WTC11 (cell line): ENCODE measurements around the gene BCL11A. TPM values are rescaled to one million over a fixed set of nuclear protein-coding genes. Genes with fewer than 3 reads are reported as not detected.
A peak's percentile ranks its signal among the peaks of the same experiment; 100 is the strongest.

Experiments
- ATAC-seq: fragments of 200-7000 bp; cut with Tn5 transposase; 2 replicates; pipeline ENCODE4 v1.10.0; 2021; ENCODE audit warnings: mild to moderate bottlenecking, moderate library complexity
- CTCF ChIA-PET: fragments of 300-600 bp; sonication (Branson Sonifier 250); formaldehyde crosslinking; loops from one replicate; lab custom pipeline; 2021; ENCODE audit warnings: antibody characterized with exemption; lab: Charles Lee
- POLR2A ChIA-PET: fragments of 350-600 bp; sonication (Branson Sonifier 250); formaldehyde crosslinking; loops from one replicate; lab custom pipeline; 2021; ENCODE audit warnings: antibody characterized with exemption; lab: Charles Lee
- DNase-seq: peaks from one replicate; pipeline ENCODE4 v3.0.0; 2021; ENCODE audit warnings: low spot score
- H3K27ac Mint-ChIP-seq: 2 replicates; pipeline ENCODE4 v1.8.0; 2021; ENCODE audit warnings: mixed read lengths
- H3K27me3 Mint-ChIP-seq: 2 replicates; pipeline ENCODE4 v1.8.0; 2021; ENCODE audit warnings: low read depth, mild to moderate bottlenecking, moderate library complexity, mixed read lengths
- H3K36me3 Mint-ChIP-seq: 2 replicates; pipeline ENCODE4 v1.8.0; 2021; ENCODE audit warnings: mixed read lengths
- H3K4me1 Mint-ChIP-seq: 2 replicates; pipeline ENCODE4 v1.8.0; 2022; ENCODE audit warnings: mixed read lengths
- H3K4me3 Mint-ChIP-seq: 2 replicates; pipeline ENCODE4 v1.8.0; 2021; ENCODE audit warnings: mild to moderate bottlenecking, moderate library complexity, mixed read lengths
- H3K9me3 Mint-ChIP-seq: 2 replicates; pipeline ENCODE4 v1.8.0; 2021; ENCODE audit warnings: mixed read lengths
- ARID4B ChIP-seq: sonication (generic); formaldehyde crosslinking; IDR thresholded peaks from 2 replicates; pipeline ENCODE4 v1.8.0; 2023; ENCODE audit warnings: missing genetic modification reagents, mild to moderate bottlenecking, borderline replicate concordance
- FOXP4 ChIP-seq: sonication (generic); formaldehyde crosslinking; IDR thresholded peaks from 2 replicates; pipeline ENCODE4 v1.8.0; 2022; ENCODE audit warnings: mild to moderate bottlenecking, missing genetic modification reagents
- JUN ChIP-seq: sonication (generic); formaldehyde crosslinking; IDR thresholded peaks from 2 replicates; pipeline ENCODE4 v1.8.0; 2023; ENCODE audit warnings: mild to moderate bottlenecking, missing genetic modification reagents
- KAT7 ChIP-seq: sonication (generic); formaldehyde crosslinking; IDR thresholded peaks from 2 replicates; pipeline ENCODE4 v1.8.1; 2023; ENCODE audit warnings: missing genetic modification reagents, mild to moderate bottlenecking, borderline replicate concordance
- MXD4 ChIP-seq: fragments of 250-450 bp; sonication (Bioruptor Pico); IDR thresholded peaks from 2 replicates; pipeline ENCODE4 v1.8.0; 2021; ENCODE audit warnings: mild to moderate bottlenecking, moderate library complexity, borderline replicate concordance
- NR3C1 ChIP-seq: sonication (generic); formaldehyde crosslinking; conservative IDR thresholded peaks from 2 replicates; pipeline ENCODE4 v1.8.1; 2023; ENCODE audit warnings: low read depth, mild to moderate bottlenecking, missing genetic modification reagents
- PRRX2 ChIP-seq: fragments of 250-450 bp; sonication (Bioruptor Pico); IDR thresholded peaks from 2 replicates; pipeline ENCODE4 v1.8.0; 2021; ENCODE audit warnings: mild to moderate bottlenecking
- RORB ChIP-seq: fragments of 250-450 bp; sonication (Bioruptor Pico); IDR thresholded peaks from 2 replicates; pipeline ENCODE4 v1.9.0; 2021; ENCODE audit warnings: mild to moderate bottlenecking
- SMAD4 ChIP-seq: sonication (generic); formaldehyde crosslinking; IDR thresholded peaks from 2 replicates; pipeline ENCODE4 v1.8.0; 2022; ENCODE audit warnings: mild to moderate bottlenecking, missing genetic modification reagents
- SOX15 ChIP-seq: fragments of 250-450 bp; sonication (Bioruptor Pico); IDR thresholded peaks from 2 replicates; pipeline ENCODE4 v1.9.0; 2021; ENCODE audit warnings: mild to moderate bottlenecking
- ZNF121 ChIP-seq: sonication (generic); formaldehyde crosslinking; IDR thresholded peaks from 2 replicates; pipeline ENCODE4 v1.8.0; 2023; ENCODE audit warnings: missing genetic modification reagents
- ZNF138 ChIP-seq: sonication (generic); formaldehyde crosslinking; conservative IDR thresholded peaks from 2 replicates; pipeline ENCODE4 v1.8.1; 2022; ENCODE audit warnings: mild to moderate bottlenecking, moderate library complexity, missing genetic modification reagents
- total RNA-seq: library from RNA; stranded (reverse); gene quantifications from 3 replicates; pipeline ENCODE4 v1.2.3, GENCODE V29; 2021
- TF ChIP-seq, protein P1 (sequence below): sonication (generic); formaldehyde crosslinking; IDR thresholded peaks from 2 replicates; pipeline ENCODE4 v1.8.0; 2023; ENCODE audit warnings: missing genetic modification reagents
- TF ChIP-seq, protein P2 (sequence below): sonication (generic); formaldehyde crosslinking; IDR thresholded peaks from 2 replicates; pipeline ENCODE4 v1.8.1; 2022; ENCODE audit warnings: mild to moderate bottlenecking, missing genetic modification reagents, moderate library complexity, borderline replicate concordance
- TF ChIP-seq, protein P3 (sequence below): fragments of 250-450 bp; sonication (Bioruptor Pico); IDR thresholded peaks from 2 replicates; pipeline ENCODE4 v1.8.0; 2021; ENCODE audit warnings: mild to moderate bottlenecking
- TF ChIP-seq, protein P4 (sequence below): sonication (generic); formaldehyde crosslinking; IDR thresholded peaks from 2 replicates; pipeline ENCODE4 v1.8.1; 2023; ENCODE audit warnings: mild to moderate bottlenecking, missing genetic modification reagents

BCL11A gene
- total RNA-seq, 1 experiment from 2014 or later: 53.2 TPM

DNA sequence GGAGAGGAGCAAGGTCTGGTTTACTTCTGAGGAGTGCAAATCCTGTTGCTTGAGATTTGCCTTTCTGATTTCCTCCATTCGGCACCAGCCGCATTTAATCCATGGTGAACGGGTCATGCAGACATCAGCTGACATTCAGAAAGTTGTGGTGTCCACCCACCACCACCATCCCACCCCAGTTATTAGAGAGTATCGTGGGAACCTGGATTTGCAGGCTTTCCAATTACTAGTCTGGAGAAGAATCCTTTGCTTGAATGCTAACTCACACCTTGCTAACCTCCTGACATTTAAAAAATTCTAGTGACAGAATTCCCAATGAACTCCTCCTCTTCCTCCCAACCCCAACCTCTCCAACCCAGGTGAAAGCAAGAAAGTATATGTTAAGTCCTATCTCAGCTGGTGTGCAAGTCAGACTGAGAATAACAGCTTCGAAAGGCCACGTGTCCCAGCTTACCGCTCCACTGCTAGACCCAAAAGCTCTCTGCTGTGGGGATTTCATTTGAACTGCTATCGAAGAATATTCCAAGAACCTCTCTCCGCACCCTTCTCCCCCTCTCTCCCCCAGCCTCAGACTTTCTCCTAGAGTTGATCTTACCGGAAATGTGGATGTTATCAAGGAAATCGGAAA lies 17.7 kb downstream of the BCL11A start (continued):
- TF ChIP-seq FOXP4 (CRISPR knock-in tag): no peak
- no peak for TF ChIP-seq KAT7 (CRISPR knock-in tag)

DNA sequence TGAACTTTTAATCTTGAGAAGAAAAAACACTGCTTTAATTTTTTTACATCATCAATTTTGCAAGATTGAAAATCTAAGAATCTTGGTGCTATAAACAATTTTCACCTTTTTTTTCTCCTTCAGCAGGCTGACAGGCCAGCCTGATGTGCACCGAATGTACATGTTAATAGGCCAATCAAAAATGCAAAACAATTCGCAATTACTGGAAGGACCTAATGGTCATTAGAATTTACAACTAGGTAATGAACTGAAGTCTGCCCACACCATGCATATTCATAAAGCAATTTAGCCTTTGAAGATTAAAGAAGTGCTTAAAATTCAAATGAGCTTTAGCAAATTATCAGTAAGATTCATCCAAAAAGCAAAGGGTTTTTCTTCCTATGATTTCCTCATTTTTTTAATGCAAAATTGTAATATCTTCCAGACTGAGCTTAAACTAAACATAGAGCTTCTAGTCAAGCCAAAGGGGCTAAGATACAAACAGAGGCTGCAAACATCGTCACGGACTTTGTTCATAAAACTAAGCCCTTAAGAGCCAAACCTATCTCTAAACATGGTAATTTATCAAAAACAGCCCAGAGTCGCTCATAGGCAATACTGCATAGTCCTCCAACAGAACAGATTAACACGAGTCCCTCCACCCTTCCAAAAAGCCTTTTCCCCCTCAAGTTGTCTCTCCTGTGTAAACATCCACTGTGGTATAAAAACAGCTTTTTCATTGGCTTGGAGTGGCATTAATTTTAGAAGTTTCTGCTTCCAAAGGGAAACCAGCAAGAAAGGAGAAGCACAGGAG lies 18.4 kb downstream of the BCL11A start:
- Mint-ChIP-seq H3K4me1 (peaks cover 97% of the 10 kb centered on the region), H3K9me3 (no peaks in the 10 kb centered on the region), H3K36me3 (no peaks in the 10 kb centered on the region), H3K27me3 (no peaks in the 10 kb centered on the region), H3K27ac (peak overlapping the region; percentile 85), H3K4me3 (peak overlapping the region; percentile 26)
- no peak for ATAC-seq
- CTCF ChIA-PET: interaction anchor here (0.5 to 1.3 kb wide), 3 partner anchors 9 to 166 kb away, joined by 3 to 4 read pairs (median 3); no protein-coding TSS in a partner anchor
- DNase-seq: no peak
- POLR2A ChIA-PET: interaction anchor here (1.5 kb wide), 1 partner anchor 14 kb away, joined by 5 read pairs; no protein-coding TSS in a partner anchor
- TF ChIP-seq MXD4 (CRISPR knock-in tag) (no peak), SOX15 (CRISPR knock-in tag) (no peak), NR3C1 (CRISPR knock-in tag) (no peak), SMAD4 (CRISPR knock-in tag) (no peak), JUN (CRISPR knock-in tag) (no peak), PRRX2 (CRISPR knock-in tag) (no peak), ZNF121 (CRISPR knock-in tag) (no peak), ZNF138 (no peak), ARID4B (CRISPR knock-in tag) (no peak), RORB (CRISPR knock-in tag) (no peak)
- TF ChIP-seq, protein P1, sequence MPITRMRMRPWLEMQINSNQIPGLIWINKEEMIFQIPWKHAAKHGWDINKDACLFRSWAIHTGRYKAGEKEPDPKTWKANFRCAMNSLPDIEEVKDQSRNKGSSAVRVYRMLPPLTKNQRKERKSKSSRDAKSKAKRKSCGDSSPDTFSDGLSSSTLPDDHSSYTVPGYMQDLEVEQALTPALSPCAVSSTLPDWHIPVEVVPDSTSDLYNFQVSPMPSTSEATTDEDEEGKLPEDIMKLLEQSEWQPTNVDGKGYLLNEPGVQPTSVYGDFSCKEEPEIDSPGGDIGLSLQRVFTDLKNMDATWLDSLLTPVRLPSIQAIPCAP: no peak
- TF ChIP-seq, protein P2, sequence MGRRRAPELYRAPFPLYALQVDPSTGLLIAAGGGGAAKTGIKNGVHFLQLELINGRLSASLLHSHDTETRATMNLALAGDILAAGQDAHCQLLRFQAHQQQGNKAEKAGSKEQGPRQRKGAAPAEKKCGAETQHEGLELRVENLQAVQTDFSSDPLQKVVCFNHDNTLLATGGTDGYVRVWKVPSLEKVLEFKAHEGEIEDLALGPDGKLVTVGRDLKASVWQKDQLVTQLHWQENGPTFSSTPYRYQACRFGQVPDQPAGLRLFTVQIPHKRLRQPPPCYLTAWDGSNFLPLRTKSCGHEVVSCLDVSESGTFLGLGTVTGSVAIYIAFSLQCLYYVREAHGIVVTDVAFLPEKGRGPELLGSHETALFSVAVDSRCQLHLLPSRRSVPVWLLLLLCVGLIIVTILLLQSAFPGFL (CRISPR knock-in tag): no peak
- TF ChIP-seq, protein P3, sequence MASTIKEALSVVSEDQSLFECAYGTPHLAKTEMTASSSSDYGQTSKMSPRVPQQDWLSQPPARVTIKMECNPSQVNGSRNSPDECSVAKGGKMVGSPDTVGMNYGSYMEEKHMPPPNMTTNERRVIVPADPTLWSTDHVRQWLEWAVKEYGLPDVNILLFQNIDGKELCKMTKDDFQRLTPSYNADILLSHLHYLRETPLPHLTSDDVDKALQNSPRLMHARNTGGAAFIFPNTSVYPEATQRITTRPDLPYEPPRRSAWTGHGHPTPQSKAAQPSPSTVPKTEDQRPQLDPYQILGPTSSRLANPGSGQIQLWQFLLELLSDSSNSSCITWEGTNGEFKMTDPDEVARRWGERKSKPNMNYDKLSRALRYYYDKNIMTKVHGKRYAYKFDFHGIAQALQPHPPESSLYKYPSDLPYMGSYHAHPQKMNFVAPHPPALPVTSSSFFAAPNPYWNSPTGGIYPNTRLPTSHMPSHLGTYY (CRISPR knock-in tag): no peak
- TF ChIP-seq, protein P4, sequence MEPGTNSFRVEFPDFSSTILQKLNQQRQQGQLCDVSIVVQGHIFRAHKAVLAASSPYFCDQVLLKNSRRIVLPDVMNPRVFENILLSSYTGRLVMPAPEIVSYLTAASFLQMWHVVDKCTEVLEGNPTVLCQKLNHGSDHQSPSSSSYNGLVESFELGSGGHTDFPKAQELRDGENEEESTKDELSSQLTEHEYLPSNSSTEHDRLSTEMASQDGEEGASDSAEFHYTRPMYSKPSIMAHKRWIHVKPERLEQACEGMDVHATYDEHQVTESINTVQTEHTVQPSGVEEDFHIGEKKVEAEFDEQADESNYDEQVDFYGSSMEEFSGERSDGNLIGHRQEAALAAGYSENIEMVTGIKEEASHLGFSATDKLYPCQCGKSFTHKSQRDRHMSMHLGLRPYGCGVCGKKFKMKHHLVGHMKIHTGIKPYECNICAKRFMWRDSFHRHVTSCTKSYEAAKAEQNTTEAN (CRISPR knock-in tag): no peak
